ENCODE data around the gene EGR2. TPM values are rescaled to one million over a fixed set of nuclear protein-coding genes. Genes with fewer than 3 reads are reported as not detected.
A peak's percentile ranks its signal among the peaks of the same experiment; 100 is the strongest.

EGR2 gene
- total RNA-seq, 1 experiment from 2014 or later, result 0.24 TPM

DNA sequence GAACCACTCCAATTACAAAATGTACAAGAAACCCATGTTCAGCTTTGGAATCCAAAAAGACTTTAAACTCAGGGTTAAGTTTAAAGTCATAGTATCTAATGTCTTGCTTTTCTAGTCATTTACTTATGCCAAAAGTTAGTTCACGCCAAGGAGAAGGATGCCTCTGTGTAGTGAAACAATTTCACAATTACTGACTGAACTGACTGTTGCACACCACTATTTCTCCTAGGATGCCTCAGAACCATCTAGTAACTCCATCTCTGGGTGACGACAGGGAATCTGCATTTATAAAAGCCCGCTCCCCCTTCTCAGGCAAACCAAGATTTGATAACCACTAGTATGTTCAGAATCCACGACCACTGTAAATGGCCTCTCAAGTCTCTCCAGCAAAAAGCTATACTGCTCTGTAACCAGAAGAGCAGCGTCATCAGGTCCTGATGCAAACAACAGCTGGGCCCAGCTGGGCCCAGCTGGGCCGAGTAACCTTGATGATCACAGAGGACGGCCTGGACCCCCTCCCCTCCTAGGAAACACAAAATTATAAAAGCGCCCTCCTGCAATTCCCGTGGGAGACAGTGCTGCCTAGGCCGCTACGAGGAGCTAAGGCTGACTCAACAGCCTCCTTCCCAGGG, 12.3 kb downstream of the EGR2 start:
- Histone ChIP-seq H3K9me3 (ENCODE audit: insufficient read depth, low read depth) (no peaks in the 10 kb centered on the region), H2AFZ (peak overlapping the region; percentile 92), H4K20me1 (ENCODE audit: insufficient read depth) (peaks cover 25% of the 10 kb centered on the region), H3K27ac (peak overlapping the region; percentile 69; the same call in 1 of the 2 replicates), H3F3A (ENCODE audit: insufficient read depth, low read depth) (no peaks in the 10 kb centered on the region), H3K4me1 (replicated peaks; ENCODE audit: insufficient read depth) (peaks cover 25% of the 10 kb centered on the region), H3K4me3 (peak overlapping the region; percentile 60), H3K27me3 (ENCODE audit: insufficient read depth, low read depth) (no peaks in the 10 kb centered on the region), H3K9me2 (ENCODE audit: insufficient read depth) (no peaks in the 10 kb centered on the region), H3K36me3 (ENCODE audit: low read depth) (peaks cover 21% of the 10 kb centered on the region), H3K79me2 (ENCODE audit: low read depth) (peaks cover 41% of the 10 kb centered on the region), H3K4me2 (peak overlapping the region; percentile 84)
- BruUV-seq (replicated peaks), result TSS peak; percentile 79
- ChIA-PET POLR2A (ENCODE audit: unreplicated experiment) (interaction anchor here (0.7 kb wide), 1 partner anchor 535 kb away, joined by 3 read pairs; the partner anchor contains the start of gene RTKN2), CTCF (no interaction called here)
- intact Hi-C loops (cut with micrococcal nuclease; ENCODE audit: unreplicated experiment), result loop anchor here (1.0 kb wide), 1 partner anchor 12 kb away; the partner anchor contains the start of gene EGR2
- peak in 1 of 2 experiments; percentile 22 for DNase-seq
- TF ChIP-seq, protein P1, sequence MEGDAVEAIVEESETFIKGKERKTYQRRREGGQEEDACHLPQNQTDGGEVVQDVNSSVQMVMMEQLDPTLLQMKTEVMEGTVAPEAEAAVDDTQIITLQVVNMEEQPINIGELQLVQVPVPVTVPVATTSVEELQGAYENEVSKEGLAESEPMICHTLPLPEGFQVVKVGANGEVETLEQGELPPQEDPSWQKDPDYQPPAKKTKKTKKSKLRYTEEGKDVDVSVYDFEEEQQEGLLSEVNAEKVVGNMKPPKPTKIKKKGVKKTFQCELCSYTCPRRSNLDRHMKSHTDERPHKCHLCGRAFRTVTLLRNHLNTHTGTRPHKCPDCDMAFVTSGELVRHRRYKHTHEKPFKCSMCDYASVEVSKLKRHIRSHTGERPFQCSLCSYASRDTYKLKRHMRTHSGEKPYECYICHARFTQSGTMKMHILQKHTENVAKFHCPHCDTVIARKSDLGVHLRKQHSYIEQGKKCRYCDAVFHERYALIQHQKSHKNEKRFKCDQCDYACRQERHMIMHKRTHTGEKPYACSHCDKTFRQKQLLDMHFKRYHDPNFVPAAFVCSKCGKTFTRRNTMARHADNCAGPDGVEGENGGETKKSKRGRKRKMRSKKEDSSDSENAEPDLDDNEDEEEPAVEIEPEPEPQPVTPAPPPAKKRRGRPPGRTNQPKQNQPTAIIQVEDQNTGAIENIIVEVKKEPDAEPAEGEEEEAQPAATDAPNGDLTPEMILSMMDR (conservative IDR thresholded peaks at IDR 0.05), result no peak
- TF ChIP-seq EZH2 (IDR thresholded peaks at IDR 0.05; ENCODE audit: low read depth), result no peak

DNA sequence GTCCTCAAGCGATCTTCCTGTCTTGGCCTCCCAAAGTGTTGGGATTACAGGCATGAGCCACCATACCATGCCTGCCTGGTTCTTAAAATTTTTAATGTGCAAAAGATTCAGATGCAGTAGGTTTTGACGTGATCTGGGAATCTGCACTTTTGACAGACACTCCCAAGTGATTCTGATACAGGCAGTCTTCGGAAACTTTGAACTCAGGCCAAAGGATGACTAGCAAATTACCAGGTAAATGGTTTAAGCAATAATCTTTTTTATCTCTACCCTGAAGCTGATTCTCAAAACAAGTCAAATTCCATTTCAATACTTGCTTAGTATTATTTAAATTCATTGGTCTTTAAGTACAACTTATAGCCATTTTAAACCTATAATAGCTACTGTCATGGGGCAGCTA, 14.3 kb downstream of the EGR2 start:
- H3F3A ChIP-seq (ENCODE audit: insufficient read depth, low read depth), result no peaks in the 10 kb centered on the region
- no peak for DNase-seq
- no peaks in the 10 kb centered on the region for H3K9me2 ChIP-seq (ENCODE audit: insufficient read depth)
- H3K9me3 ChIP-seq (ENCODE audit: insufficient read depth, low read depth), result no peaks in the 10 kb centered on the region
- ChIA-PET CTCF (no interaction called here), POLR2A (ENCODE audit: unreplicated experiment) (no interaction called here)
- H3K27ac ChIP-seq, result no peak overlapping the region
- H3K4me1 ChIP-seq (replicated peaks; ENCODE audit: insufficient read depth), result peaks cover 15% of the 10 kb centered on the region
- H3K79me2 ChIP-seq (ENCODE audit: low read depth), result peaks cover 21% of the 10 kb centered on the region
- no peaks in the 10 kb centered on the region for H3K27me3 ChIP-seq (ENCODE audit: insufficient read depth, low read depth)
- TF ChIP-seq, protein P1 (conservative IDR thresholded peaks at IDR 0.05), result no peak
- TF ChIP-seq EZH2 (IDR thresholded peaks at IDR 0.05; ENCODE audit: low read depth), result no peak
- intact Hi-C loops (cut with micrococcal nuclease; ENCODE audit: unreplicated experiment), result no loop called here
- H3K4me3 ChIP-seq, result no peak overlapping the region
- H2AFZ ChIP-seq, result no peak overlapping the region
- H3K36me3 ChIP-seq (ENCODE audit: low read depth), result 0 out of 2 replicates have a peak, but pooled peaks cover 6% of the 10 kb centered on the region
- peaks cover 9% of the 10 kb centered on the region for H4K20me1 ChIP-seq (ENCODE audit: insufficient read depth)
- no TSS peak for BruUV-seq (replicated peaks)
- no peak overlapping the region for H3K4me2 ChIP-seq

- Histone ChIP-seq H3K27me3 (ENCODE audit: insufficient read depth, low read depth) (no peaks in the 10 kb centered on the region), H3K9me2 (ENCODE audit: insufficient read depth) (no peaks in the 10 kb centered on the region), H3K9me3 (ENCODE audit: insufficient read depth, low read depth) (no peaks in the 10 kb centered on the region), H2AFZ (no peak overlapping the region), H3K79me2 (ENCODE audit: low read depth) (no peaks in the 10 kb centered on the region), H3K27ac (no peak overlapping the region), H3K36me3 (ENCODE audit: low read depth) (no peaks in the 10 kb centered on the region), H3K4me1 (replicated peaks; ENCODE audit: insufficient read depth) (no peaks in the 10 kb centered on the region), H3K4me3 (no peak overlapping the region), H3F3A (ENCODE audit: insufficient read depth, low read depth) (no peaks in the 10 kb centered on the region), H3K4me2 (no peak overlapping the region), H4K20me1 (ENCODE audit: insufficient read depth) (no peaks in the 10 kb centered on the region)
- intact Hi-C loops (cut with micrococcal nuclease; ENCODE audit: unreplicated experiment), result no loop called here
- ChIA-PET CTCF (no interaction called here), POLR2A (ENCODE audit: unreplicated experiment) (no interaction called here)
- TF ChIP-seq, protein P1 (conservative IDR thresholded peaks at IDR 0.05), result no peak
- TF ChIP-seq EZH2 (IDR thresholded peaks at IDR 0.05; ENCODE audit: low read depth), result no peak
- BruUV-seq (replicated peaks), result no TSS peak
- no peak for DNase-seq
These were observed 19.3 kb downstream of the EGR2 start for GRCh38 chr10:62796896-62797295.

All from PC-9 (cell line).